Measurements from ENCODE around the gene GLIS2. TPM values are rescaled to one million over a fixed set of nuclear protein-coding genes. Genes with fewer than 3 reads are reported as not detected.

Gene GLIS2
- total RNA-seq, 6 donors from 2014 or later = 10.5 to 35.2 (median 22.6) TPM

DNA sequence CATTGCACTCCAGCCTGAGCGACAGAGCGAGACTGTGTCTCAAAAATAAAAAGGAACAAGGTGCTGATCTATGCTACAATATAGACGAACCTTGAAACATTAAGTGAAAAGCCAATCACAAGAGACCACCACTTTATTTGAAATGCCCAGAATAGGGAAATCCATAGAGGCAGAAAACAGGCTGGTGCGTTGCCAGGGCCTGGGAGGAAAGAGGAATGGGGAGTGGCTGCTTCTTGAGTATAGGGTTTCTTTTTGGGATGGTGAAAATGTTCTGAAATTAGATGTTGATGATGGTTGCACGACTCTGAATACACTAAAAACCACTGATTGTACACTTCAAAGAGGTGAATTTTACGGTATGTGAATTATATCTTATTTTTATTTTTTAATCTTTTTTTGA is 20.3 kb upstream of the GLIS2 start:
- no peaks in the 10 kb centered on the region for H3K36me3 ChIP-seq
- H3K27ac ChIP-seq = no peak overlapping the region
- TF ChIP-seq POLR2AphosphoS5 (IDR thresholded peaks at IDR 0.05) (no peak), EP300 (IDR thresholded peaks at IDR 0.05) (no peak), POLR2A (IDR thresholded peaks at IDR 0.05) (no peak), CTCF (IDR thresholded peaks at IDR 0.05) (no peak)
- H3K9me3 ChIP-seq = no peaks in the 10 kb centered on the region
- DNase-seq (no peak), ATAC-seq (ENCODE audit: low FRiP score in 2 of 2) (no peak)
- no peak overlapping the region for H3K4me3 ChIP-seq
- H3K4me1 ChIP-seq = peaks cover 36 to 43% (median 42%) of the 10 kb centered on the region in 4 donors
- H3K27me3 ChIP-seq = no peaks in the 10 kb centered on the region
- WGBS, 2 donors = 79 to 85% methylated on average over 6 of the region's 6 CpGs

DNA sequence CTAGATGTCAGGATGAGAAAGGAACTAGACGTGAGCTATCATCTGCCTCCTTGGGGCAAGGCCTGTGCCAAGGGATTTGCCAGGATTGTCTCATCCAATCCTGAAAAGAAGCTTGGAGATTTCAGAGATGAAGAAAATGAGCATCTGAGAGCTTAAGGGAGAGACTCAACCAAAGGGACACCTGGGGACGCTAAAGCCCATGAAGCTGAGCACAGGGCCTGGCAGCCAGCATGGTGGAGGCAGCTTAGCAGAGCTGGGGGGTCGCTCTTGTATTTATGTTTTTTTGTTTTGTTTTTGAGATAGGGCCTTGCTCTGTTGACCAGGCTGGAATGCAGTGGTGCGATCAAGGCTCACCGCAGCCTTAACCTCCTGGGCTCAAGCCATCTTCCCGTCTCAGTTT is 18.4 kb upstream of the GLIS2 start:
- WGBS, 2 donors = 93 to 96% methylated on average over 6 of the region's 6 CpGs
- H3K27me3 ChIP-seq = no peaks in the 10 kb centered on the region
- H3K4me3 ChIP-seq = no peak overlapping the region
- H3K4me1 ChIP-seq = peaks cover 32 to 40% (median 35%) of the 10 kb centered on the region in 4 donors
- ATAC-seq (ENCODE audit: low FRiP score in 2 of 2) (no peak), DNase-seq (no peak)
- no peaks in the 10 kb centered on the region for H3K9me3 ChIP-seq
- H3K27ac ChIP-seq = no peak overlapping the region
- H3K36me3 ChIP-seq = no peaks in the 10 kb centered on the region
- TF ChIP-seq POLR2AphosphoS5 (IDR thresholded peaks at IDR 0.05) (no peak), EP300 (IDR thresholded peaks at IDR 0.05) (no peak), CTCF (IDR thresholded peaks at IDR 0.05) (no peak)

GRCh38 chr16:4298761-4299522 is 16.9 kb upstream of the GLIS2 start:
- H3K4me1 ChIP-seq = peaks cover 23 to 29% (median 26%) of the 10 kb centered on the region in 4 donors
- DNase-seq (peak; percentile 86 to 90), ATAC-seq (ENCODE audit: low FRiP score in 2 of 2) (peak; percentile 95 to 97)
- H3K36me3 ChIP-seq = no peaks in the 10 kb centered on the region
- 17 to 33% methylated on average over 12 to 14 of the region's 15 CpGs for WGBS, 2 donors
- H3K27me3 ChIP-seq = no peaks in the 10 kb centered on the region
- peak overlapping the region in 2 of 4 donors; percentile 9 to 19 for H3K4me3 ChIP-seq
- peak in 1 of 4 donors; percentile 16 for TF ChIP-seq POLR2A (IDR thresholded peaks at IDR 0.05)
- peak in 1 of 4 donors; percentile 7 for TF ChIP-seq EP300 (IDR thresholded peaks at IDR 0.05)
- no peak for TF ChIP-seq CTCF (IDR thresholded peaks at IDR 0.05)
- peak; percentile 10 to 44 for TF ChIP-seq POLR2AphosphoS5 (IDR thresholded peaks at IDR 0.05)
- no peaks in the 10 kb centered on the region for H3K9me3 ChIP-seq
- H3K27ac ChIP-seq = peak overlapping the region; percentile 82 to 87 (median 84)

DNA sequence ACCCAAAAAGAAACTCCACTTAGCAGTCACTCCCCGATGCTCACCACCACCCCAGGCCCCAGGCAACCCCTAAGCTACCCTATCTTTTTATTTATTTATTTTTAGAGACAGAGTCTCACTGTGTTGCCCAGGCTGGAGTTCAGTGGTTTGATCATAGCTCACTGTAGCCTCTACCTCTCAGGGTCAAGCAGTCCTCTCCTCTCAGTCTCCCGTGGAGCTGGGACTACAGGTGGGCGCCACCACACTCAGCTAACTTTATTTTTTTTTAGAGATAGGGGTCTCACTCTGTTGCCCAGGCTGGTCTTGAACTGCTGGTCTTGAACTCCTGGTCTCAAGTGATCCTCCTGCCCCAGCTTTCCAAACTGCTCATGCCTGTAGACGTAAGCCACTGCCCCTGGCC is 14.7 kb upstream of the GLIS2 start:
- DNase-seq = no peak
- TF ChIP-seq POLR2AphosphoS5 (IDR thresholded peaks at IDR 0.05) (no peak), CTCF (IDR thresholded peaks at IDR 0.05) (no peak), POLR2A (IDR thresholded peaks at IDR 0.05) (no peak), EP300 (IDR thresholded peaks at IDR 0.05) (no peak)
- no peaks in the 10 kb centered on the region for H3K36me3 ChIP-seq
- H3K27ac ChIP-seq = no peak overlapping the region
- no peaks in the 10 kb centered on the region for H3K9me3 ChIP-seq
- peaks cover 18 to 23% (median 22%) of the 10 kb centered on the region in 4 donors for H3K4me1 ChIP-seq
- 99% methylated on average over 4 of the region's 4 CpGs for WGBS, 2 donors
- H3K4me3 ChIP-seq = no peak overlapping the region
- H3K27me3 ChIP-seq = no peaks in the 10 kb centered on the region
- no peak for ATAC-seq (ENCODE audit: low FRiP score in 2 of 2)

DNA sequence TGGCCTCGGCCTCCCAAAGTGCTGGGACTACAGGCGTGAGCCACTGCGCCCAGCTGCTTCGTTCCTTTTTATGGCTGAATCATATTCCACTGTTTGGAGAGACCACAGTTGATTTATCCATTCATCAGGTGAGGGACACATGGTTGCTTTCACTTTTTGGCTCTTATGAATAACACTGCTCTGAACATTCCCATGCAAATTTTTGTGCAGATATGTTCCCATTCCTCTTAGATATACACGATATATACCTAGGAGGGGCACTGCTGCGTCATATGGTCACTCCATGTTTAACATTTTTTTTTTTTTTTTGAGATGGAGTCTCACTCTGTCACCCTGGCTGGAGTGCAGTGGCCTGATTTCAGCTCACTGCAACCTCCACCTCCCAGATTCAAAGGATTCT is 13.9 kb upstream of the GLIS2 start:
- 95 to 97% methylated on average over 6 of the region's 6 CpGs for WGBS, 2 donors
- no peak for ATAC-seq (ENCODE audit: low FRiP score in 2 of 2)
- H3K4me1 ChIP-seq = peaks cover 26 to 31% (median 30%) of the 10 kb centered on the region in 4 donors
- no peaks in the 10 kb centered on the region for H3K27me3 ChIP-seq
- no peaks in the 10 kb centered on the region for H3K36me3 ChIP-seq
- no peak overlapping the region for H3K4me3 ChIP-seq
- no peak overlapping the region for H3K27ac ChIP-seq
- DNase-seq = no peak
- no peaks in the 10 kb centered on the region for H3K9me3 ChIP-seq
- TF ChIP-seq POLR2AphosphoS5 (IDR thresholded peaks at IDR 0.05) (no peak), POLR2A (IDR thresholded peaks at IDR 0.05) (no peak), EP300 (IDR thresholded peaks at IDR 0.05) (no peak), CTCF (IDR thresholded peaks at IDR 0.05) (no peak)
